MG63 (cell line): ENCODE measurements around the gene TIPRL. TPM values are rescaled to one million over a fixed set of nuclear protein-coding genes. Genes with fewer than 3 reads are reported as not detected.

ENCODE experiments used
- DNase-seq: peaks from one replicate; pipeline ENCODE4 v3.0.0-alpha.2; 2020
- H3K27me3 ChIP-seq: fragments of 250-450 bp; sonication (Bioruptor Pico); 2 replicates; pipeline ENCODE4 v1.5.1; 2020; ENCODE audit warnings: mild to moderate bottlenecking, moderate library complexity
- H3K36me3 ChIP-seq: fragments of 250-450 bp; sonication (Bioruptor Pico); 2 replicates; pipeline ENCODE4 v1.5.1; 2020; ENCODE audit warnings: mild to moderate bottlenecking, moderate library complexity
- H3K4me3 ChIP-seq: fragments of 250-450 bp; sonication (Bioruptor Pico); 2 replicates; pipeline ENCODE4 v1.5.1; 2020; ENCODE audit warnings: mild to moderate bottlenecking, moderate library complexity
- H3K9me3 ChIP-seq: fragments of 250-450 bp; sonication (Bioruptor Pico); 2 replicates; pipeline ENCODE4 v1.5.1; 2020; ENCODE audit warnings: mild to moderate bottlenecking, moderate library complexity
- total RNA-seq: library from RNA; depleted of rRNA; stranded (reverse); fragments of >200 nt; shearing (Covaris generic); gene quantifications from 2 replicates; pipeline ENCODE4 v1.2.3, GENCODE V29; 2014; ENCODE audit warnings: low replicate concordance

TIPRL gene
- total RNA-seq, 1 experiment from 2014 or later, result 50.2 TPM

DNA sequence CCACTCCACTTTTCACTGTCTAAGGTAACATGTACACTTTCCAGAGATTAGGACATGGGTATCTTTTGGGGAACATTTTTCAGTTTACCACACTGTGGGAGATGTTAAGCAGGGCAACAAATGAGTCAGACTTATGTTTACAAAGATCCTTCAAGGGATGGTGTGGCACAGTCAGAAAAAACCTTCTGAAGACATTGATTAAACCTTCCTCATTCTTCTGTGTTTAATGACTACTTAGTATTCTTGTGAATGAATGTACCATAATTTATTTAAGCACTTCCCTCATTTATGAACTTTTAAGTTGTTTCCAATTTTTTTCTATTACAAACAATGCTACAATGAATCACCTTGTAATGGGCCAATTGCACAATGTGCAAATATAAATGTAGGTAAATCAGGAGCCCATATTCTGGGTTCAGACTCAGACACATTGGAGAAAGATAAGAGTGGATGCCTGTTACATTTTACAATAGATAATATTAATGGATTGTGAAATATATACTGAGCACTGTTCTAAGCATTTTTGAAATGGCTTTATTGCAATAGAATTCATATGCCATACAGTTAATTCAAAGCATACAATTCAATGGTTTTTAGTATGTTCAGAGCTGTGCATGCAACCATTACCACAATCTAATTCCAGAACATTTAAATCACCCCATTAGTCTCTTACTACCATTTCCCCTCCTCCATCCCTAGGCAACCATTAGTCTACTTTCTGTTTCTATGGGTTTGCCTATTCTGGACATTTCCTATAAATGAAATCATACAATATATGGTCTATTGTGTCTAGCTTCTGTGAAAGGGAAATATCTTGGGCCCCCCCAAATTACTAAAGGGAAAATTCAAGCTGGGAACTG lies 45.1 kb downstream of the TIPRL start:
- Histone ChIP-seq H3K27me3 (no peaks in the 10 kb centered on the region), H3K9me3 (no peaks in the 10 kb centered on the region), H3K36me3 (peaks cover 1% of the 10 kb centered on the region; the same call in 1 of the 2 replicates), H3K4me3 (no peak overlapping the region)
- DNase-seq, result no peak

DNA sequence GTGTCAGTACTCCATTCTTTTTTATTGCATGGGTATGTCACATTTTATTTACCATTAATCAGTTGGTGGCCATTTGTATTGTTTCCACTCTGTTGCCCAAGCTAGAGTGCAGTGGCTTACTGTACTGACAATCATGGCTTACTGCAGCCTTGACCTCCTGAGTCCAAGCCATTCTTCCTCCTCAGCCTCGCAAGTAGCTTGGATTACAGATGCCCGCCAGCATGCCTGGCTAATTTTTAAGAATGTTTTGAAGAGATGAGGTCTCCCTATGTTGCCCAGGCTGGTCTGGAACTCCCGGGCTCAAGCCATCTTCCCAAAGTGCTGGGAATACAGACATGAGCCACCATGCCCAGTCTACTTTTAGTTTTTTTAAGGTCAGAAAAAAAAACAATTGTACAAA lies 46.2 kb downstream of the TIPRL start:
- Histone ChIP-seq H3K36me3 (peaks cover 12% of the 10 kb centered on the region), H3K4me3 (peak overlapping the region; percentile 93; the same call in 1 of the 2 replicates), H3K27me3 (no peaks in the 10 kb centered on the region), H3K9me3 (no peaks in the 10 kb centered on the region)
- DNase-seq, result no peak

DNA sequence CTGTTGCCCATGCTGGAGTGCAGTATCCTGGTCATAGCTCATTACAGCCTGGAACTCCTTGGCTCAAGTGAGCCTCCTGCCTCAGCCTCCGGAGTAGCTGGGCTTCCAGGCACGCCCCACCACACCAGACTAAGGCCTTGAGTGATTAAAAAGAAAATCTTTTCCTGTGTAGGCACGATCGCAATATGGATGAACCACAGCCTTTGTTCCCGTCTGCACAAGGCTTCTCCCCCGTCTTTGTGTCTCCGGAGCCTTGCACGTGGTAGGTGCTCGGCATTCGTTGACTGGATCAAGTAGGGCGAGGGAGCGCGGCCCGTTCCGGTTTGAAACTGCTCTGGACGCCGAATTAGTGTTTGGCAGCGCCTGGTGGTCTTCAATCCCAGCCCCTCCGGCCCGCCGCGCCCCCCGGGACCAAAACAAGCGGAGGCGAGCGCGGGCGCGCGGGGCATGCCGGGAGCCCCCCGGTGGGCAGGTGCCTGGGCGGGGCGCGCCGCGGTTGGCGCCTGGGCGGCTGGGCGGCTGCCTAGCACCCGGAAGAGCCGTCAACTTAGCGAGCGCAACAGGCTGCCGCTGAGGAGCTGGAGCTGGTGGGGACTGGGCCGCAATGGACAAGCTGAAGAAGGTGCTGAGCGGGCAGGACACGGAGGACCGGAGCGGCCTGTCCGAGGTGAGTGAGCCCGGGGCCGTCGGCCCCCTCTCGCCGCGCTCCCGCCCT lies 46.9 kb downstream of the TIPRL start, which contains the start of gene SFT2D2:
Gene SFT2D2, plus strand, starts transcription at position 529 of the 715 bp plus-strand sequence. Its CDS starts 76 bp downstream, at position 605.
- Histone ChIP-seq H3K27me3 (no peaks in the 10 kb centered on the region), H3K4me3 (peak within 1 kb of the TSS; percentile 93), H3K9me3 (no peaks in the 10 kb centered on the region), H3K36me3 (peaks cover 17% of the 10 kb centered on the region)
- DNase-seq, result peak; percentile 86

DNA sequence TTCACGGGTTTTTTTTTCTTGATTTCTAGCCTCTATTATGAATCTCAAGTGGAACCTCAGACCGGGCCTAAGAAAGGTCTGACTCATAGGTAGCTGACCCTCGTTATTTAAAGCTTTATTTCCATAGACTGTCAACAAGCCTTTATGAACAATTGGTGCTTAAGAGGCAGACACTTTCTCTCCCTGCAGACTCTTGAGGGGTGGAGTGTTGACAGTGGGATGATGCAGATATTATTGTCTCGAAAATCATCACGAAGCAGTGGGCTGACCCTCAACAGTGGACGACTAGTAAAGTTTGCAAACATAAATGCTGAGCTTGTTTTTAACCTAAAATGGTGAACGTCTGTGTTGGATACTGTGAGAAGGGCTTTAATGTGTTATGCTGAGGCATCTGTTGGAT lies 48.9 kb downstream of the TIPRL start:
- DNase-seq, result no peak
- H3K4me3 ChIP-seq, result peak overlapping the region; percentile 93
- peaks cover 25% of the 10 kb centered on the region for H3K36me3 ChIP-seq
- H3K9me3 ChIP-seq, result no peaks in the 10 kb centered on the region
- H3K27me3 ChIP-seq, result no peaks in the 10 kb centered on the region

DNA sequence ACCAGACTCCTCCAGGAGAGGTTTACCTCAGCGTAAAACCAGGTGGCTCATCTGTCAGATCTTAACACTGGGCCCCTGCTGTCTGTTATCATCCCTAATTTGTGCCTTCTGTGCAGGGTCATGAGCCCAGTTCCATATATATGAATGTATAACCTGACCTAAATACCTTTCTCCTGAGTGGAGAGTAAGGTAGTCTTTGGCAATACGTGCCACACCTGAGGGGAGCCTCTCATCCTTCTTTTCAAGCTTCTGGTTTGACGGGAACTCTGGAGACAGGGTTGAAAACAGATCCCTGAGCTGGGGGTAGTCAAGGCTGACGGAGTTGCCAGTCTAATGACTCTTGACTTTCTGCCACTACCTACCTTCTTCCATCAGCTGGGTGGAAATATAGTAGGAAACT lies 51.1 kb downstream of the TIPRL start:
- H3K9me3 ChIP-seq, result no peaks in the 10 kb centered on the region
- no peak overlapping the region for H3K4me3 ChIP-seq
- no peak for DNase-seq
- no peaks in the 10 kb centered on the region for H3K27me3 ChIP-seq
- H3K36me3 ChIP-seq, result peaks cover 42% of the 10 kb centered on the region

DNA sequence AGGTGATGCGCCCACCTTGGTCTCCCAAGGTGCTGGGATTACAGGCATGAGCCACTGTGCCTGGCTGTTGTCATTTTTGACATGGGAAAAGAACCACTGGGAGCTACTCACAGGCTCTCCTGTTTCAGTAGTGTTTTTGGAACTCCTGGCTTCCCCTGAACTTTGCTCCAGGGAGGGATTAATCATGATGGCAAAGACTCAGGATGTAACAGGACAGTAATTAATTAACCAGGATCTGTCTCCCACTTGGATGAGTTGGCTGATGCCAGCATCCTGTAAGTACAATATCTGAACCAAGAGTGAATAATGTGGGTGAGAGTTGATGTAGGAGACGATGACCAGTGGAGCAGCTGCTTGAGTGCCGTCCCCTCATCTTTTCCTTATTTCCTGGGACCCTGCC lies 51.9 kb downstream of the TIPRL start:
- no peaks in the 10 kb centered on the region for H3K9me3 ChIP-seq
- no peak overlapping the region for H3K4me3 ChIP-seq
- no peaks in the 10 kb centered on the region for H3K27me3 ChIP-seq
- no peak for DNase-seq
- peaks cover 49% of the 10 kb centered on the region for H3K36me3 ChIP-seq

DNA sequence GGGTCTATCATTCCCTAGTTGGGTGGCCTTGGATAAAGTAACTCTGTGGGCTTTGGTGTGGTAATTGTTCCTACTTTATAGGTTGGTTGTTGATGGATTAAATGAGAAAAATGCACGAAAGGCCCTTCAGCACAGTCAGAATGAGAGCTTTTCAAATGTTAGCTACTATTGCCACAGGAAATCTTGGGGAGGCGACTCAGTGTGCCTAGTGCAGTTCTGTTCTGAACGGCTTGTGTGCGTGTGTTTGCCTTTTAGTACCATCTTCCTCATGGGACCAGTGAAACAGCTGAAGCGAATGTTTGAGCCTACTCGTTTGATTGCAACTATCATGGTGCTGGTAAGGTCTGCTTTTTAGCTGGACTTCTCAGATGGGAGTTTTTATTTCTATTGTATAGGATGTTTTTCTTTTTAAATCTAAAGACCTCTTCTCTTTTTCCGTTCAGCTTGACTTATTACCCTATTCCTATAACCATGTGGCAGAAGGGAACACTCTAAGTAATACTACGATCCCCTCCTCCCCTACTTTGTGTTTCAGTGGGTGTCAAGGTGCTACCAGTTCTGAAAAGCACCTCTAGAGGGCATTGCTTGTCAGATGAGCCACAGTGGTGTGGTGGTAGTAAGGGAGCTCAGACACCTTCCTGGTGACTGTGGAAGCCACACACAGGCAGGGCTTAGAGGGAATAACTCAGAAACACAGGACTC lies 56.2 kb downstream of the TIPRL start:
- Histone ChIP-seq H3K9me3 (no peaks in the 10 kb centered on the region), H3K27me3 (no peaks in the 10 kb centered on the region), H3K4me3 (no peak overlapping the region), H3K36me3 (peaks cover 69% of the 10 kb centered on the region)
- peak; percentile 17 for DNase-seq

DNA sequence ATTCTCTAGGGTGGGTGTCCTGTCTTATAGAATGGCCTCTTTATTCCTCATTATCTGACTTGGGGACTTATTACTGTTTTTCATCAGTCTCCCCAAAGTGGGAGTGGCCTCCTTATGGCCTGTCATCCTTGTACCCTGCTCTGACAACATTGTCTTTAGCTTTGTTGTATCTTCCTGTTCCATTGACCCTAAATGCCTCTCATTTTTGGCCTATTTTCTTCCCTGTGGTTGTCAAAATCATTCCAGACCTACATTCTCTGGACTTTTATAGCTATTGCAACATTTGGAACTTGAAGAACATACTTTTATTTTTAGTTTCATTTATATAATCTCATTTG lies 56.8 kb downstream of the TIPRL start:
- no peak overlapping the region for H3K4me3 ChIP-seq
- H3K36me3 ChIP-seq, result peaks cover 65% of the 10 kb centered on the region
- H3K27me3 ChIP-seq, result no peaks in the 10 kb centered on the region
- no peak for DNase-seq
- H3K9me3 ChIP-seq, result no peaks in the 10 kb centered on the region

DNA sequence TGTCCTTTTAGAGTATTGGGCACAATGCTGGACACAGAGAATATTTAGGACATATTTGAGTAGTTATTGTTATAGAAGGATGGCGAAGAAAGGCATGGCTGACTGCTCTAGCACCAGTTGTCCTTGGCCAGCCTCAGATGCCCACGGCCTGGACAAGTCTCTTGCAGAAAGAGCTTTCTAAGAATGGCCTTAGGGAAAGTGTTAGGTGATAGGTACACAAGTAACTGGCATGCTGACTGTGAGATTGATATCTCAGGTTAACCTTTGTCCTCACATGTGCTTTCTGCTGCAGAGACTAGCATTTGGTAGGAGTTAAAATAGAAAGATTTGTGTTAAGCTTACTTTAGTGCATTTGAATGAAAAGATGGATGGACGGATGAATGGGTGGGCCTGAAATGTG lies 57.2 kb downstream of the TIPRL start:
- no peaks in the 10 kb centered on the region for H3K9me3 ChIP-seq
- peaks cover 63% of the 10 kb centered on the region for H3K36me3 ChIP-seq
- H3K4me3 ChIP-seq, result no peak overlapping the region
- H3K27me3 ChIP-seq, result no peaks in the 10 kb centered on the region
- DNase-seq, result no peak

DNA sequence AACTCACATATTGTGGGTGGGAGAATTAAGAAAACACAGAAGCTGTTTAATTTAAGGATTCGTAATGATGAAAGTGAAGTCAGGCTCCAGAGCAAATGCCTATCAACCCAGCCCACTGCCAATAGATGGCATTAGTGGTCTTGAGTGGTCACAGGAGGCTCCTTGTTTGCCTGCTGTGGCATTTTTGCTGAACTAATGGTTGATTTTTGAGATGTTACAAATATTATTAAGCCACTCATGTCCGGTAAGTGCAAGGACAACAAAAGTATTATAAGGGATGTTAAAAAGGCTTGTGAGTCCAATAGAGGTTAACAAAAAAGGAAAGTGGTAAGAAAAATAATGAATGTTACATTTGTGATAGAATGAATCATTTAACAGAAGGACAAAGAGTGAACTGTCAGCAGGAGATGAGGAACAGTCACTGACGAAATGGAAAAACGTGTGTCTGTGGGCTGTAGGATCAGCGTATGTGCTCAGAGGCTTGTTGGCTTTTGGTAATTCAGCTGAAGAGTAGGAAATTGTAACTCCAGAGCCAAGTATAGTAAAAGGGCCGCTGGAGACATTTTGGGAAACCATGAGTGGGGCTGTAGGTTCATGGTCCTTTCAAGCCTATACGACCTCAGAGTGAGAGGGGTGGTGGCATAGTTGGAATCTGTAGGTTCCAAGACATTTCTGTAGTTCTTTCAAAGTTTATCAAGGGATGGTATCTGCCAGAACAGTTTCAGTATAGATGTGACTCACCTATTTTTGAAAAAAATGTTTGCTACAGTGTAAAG lies 58.3 kb downstream of the TIPRL start:
- no peak overlapping the region for H3K4me3 ChIP-seq

DNA sequence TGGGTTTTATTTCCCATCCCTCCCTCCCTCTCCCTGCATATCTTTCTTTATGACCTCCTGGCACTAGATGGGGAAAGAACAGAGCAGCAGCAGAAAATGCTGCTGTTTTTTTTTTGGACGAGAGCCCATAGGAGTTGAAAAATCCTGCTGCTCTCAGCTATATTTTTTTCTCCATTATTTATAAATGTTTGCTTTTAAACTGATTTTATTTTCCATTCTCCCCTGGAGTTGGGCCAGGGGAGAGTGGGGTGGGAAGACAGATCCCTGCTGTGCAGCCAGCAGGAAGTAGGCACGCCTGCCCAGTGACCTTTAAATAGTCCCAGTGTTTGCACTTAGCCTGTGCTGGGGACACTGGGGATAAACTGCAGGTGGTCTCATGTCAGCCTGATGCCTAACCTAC lies 64.4 kb downstream of the TIPRL start:
- DNase-seq, result no peak
- Histone ChIP-seq H3K36me3 (peaks cover 57% of the 10 kb centered on the region), H3K4me3 (no peak overlapping the region), H3K27me3 (no peaks in the 10 kb centered on the region), H3K9me3 (no peaks in the 10 kb centered on the region)

More for the DNA sequence above, 58.3 kb downstream of the TIPRL start:
- H3K9me3 ChIP-seq, result no peaks in the 10 kb centered on the region
- H3K36me3 ChIP-seq, result peaks cover 70% of the 10 kb centered on the region
- DNase-seq, result no peak
- H3K27me3 ChIP-seq, result no peaks in the 10 kb centered on the region

DNA sequence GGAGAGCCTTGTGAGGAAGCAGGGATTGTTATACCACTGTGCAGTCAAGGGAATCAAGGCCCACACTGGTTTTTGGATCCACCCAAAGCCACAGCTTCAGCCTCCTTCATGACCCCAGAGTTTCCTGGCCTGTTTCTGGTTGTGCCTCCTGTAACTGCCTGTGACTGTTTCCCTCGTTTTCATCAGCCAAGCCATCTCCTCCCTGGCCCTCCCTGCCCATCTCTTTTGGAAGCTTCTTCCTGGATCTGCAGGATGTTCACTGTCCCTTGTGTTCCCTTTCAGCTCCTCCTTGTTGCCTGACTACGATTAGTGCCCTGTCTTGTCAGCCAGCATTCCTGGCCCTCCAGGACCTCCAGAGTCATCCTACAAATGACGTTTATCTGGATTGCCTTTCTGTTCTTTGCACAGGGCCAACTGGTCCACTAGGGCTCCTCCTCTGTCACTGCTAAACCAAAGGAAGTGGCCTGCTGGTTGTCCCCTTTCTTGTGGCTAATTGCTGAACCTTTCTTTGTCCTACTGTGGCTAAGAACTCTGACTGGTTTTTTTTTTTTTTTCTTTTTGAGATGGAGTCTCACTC lies 65.0 kb downstream of the TIPRL start:
- Histone ChIP-seq H3K9me3 (no peaks in the 10 kb centered on the region), H3K36me3 (peaks cover 60% of the 10 kb centered on the region), H3K27me3 (no peaks in the 10 kb centered on the region), H3K4me3 (no peak overlapping the region)
- no peak for DNase-seq

DNA sequence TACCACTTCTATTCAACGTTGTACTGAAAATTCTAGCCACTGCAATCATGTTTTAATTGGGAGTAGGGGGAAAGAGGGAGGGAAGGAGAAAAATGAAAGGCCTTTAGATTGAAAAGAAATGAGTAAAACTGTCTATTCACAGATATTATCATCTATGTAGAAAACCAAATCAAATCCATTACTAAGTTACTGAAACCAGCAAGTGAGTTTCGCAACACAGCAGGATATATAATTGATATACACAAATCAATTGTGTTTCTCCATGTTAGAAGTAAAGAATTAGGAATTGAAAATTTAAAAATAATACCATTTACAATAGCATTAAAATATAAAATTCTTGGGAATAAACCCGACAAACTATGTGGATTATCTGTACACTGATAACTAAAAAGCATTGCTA lies 66.3 kb downstream of the TIPRL start:
- DNase-seq, result no peak
- Histone ChIP-seq H3K9me3 (no peaks in the 10 kb centered on the region), H3K36me3 (peaks cover 54% of the 10 kb centered on the region), H3K27me3 (no peaks in the 10 kb centered on the region), H3K4me3 (no peak overlapping the region)

DNA sequence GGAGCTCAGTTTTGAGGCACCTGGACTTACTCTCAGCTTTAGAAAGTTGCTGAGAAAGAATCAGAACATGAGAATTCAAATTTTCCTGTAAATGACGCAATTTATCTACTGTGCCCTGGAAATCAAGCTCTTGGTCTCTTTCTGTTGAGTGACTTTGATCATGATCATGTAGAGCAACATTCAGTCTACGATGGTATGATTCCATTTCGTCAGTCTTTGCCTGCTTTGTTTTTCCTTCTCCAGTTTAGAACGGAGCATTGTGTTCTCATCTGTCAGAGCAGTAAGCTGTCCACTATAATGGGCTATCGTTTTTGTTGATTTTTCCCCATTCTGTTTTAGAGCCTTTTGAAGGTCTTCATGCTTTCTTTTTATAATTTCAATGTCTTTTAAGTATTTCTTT lies 67.7 kb downstream of the TIPRL start:
- no peak overlapping the region for H3K4me3 ChIP-seq
- no peaks in the 10 kb centered on the region for H3K9me3 ChIP-seq
- H3K36me3 ChIP-seq, result peaks cover 54% of the 10 kb centered on the region
- no peak for DNase-seq
- no peaks in the 10 kb centered on the region for H3K27me3 ChIP-seq
